Measurements from ENCODE around the gene RALGAPA2.

Gene RALGAPA2

DNA sequence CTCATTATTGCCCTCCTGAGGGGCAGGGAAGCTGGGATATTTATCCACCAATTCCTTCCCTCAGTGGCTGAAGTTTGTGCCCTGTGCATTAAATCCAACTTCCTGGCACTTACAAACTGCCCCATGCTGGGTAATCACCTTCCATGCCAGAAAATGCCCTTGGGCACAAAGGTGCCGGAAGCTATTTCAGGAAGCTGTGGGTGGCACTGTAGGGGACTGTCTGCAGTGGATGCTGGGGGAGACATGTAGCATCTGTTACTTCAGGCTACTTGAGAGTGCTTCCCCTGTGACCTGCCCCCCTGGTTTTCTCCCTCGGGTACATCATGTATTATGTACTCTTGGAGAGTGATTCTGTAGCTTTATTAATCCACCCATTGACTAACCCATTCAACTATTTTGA, 24.7 kb upstream of the RALGAPA2 start:
- no peak for DNase-seq (ENCODE audit: low read depth, low spot score)
- TF ChIP-seq, protein P1, sequence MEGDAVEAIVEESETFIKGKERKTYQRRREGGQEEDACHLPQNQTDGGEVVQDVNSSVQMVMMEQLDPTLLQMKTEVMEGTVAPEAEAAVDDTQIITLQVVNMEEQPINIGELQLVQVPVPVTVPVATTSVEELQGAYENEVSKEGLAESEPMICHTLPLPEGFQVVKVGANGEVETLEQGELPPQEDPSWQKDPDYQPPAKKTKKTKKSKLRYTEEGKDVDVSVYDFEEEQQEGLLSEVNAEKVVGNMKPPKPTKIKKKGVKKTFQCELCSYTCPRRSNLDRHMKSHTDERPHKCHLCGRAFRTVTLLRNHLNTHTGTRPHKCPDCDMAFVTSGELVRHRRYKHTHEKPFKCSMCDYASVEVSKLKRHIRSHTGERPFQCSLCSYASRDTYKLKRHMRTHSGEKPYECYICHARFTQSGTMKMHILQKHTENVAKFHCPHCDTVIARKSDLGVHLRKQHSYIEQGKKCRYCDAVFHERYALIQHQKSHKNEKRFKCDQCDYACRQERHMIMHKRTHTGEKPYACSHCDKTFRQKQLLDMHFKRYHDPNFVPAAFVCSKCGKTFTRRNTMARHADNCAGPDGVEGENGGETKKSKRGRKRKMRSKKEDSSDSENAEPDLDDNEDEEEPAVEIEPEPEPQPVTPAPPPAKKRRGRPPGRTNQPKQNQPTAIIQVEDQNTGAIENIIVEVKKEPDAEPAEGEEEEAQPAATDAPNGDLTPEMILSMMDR (IDR thresholded peaks at IDR 0.05; ENCODE audit: low read depth, low read length): no peak
- no peak overlapping the region for H3K4me3 ChIP-seq (ENCODE audit: low read depth, low read length)
- in situ Hi-C loops (cut with HindIII; ENCODE audit: low sequenced_read_pairs): no loop called here

DNA sequence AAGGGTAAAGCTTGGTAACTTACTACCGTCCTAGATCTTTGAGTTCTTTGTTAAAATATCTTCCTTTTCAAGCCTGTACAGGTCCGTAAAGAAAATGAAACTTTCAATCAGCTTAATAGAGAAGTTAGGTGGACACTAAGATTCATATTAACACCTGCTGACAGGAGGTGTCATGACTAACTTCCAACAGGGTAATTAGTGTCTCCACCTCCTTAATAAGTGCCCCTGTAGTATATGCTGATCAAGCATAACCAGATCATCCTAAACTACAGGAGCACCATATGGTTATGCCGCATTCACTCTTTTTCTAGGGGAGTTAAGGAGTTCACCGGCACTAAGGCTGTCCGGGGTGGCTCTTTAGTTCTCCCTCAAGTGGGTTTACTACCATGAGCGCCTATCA, 23.9 kb upstream of the RALGAPA2 start:
- in situ Hi-C loops (cut with HindIII; ENCODE audit: low sequenced_read_pairs): no loop called here

DNA sequence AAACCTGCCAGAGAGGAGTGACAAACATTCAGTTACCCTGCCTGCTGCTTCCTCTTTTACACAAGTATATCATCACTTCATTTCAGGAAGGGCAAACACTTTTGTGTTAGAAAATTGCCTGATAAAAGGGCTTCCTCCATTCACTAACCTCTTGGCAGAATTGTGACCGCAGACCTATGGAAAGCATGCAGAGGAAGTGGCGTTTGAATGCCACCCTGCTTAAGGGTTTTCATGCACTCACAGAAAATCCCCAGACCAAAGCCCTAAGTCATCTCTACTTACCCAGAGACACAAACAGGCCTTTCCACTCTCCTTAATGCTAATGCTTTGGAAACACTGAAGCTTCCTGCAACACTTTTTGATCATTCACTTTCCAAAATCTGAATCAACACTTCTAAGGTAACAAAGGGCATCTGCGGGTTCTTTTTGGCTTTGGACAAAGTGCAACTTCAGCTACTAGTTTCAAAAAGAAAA, 22.1 kb upstream of the RALGAPA2 start:
- no peak for DNase-seq (ENCODE audit: low read depth, low spot score)
- H3K4me3 ChIP-seq (ENCODE audit: low read depth, low read length): no peak overlapping the region
- TF ChIP-seq, protein P1 (IDR thresholded peaks at IDR 0.05; ENCODE audit: low read depth, low read length): no peak
- in situ Hi-C loops (cut with HindIII; ENCODE audit: low sequenced_read_pairs): no loop called here

More for the DNA sequence above, 23.9 kb upstream of the RALGAPA2 start:
- no peak overlapping the region for H3K4me3 ChIP-seq (ENCODE audit: low read depth, low read length)
- no peak for DNase-seq (ENCODE audit: low read depth, low spot score)
- TF ChIP-seq, protein P1 (IDR thresholded peaks at IDR 0.05; ENCODE audit: low read depth, low read length): no peak

DNA sequence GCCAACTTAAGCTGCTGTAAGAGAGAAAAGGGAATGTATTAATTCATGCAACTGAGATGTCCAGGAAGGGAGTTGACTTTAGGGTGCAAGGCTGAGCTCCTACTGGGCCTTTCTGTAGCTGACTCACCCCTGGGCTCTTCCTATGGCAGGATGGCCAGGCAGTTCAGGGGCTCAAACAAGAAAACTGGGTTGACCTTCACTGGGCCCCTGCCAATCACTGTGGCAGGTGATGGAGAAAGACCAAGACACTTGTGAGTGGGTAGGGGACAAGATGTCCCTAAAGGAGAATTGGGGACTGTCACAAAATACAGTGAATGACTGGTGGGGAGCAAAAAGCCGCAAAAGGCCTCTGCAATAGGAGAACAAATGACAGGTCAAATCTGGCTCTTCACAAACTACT, 21.5 kb upstream of the RALGAPA2 start:
- no peak overlapping the region for H3K4me3 ChIP-seq (ENCODE audit: low read depth, low read length)
- TF ChIP-seq, protein P1 (IDR thresholded peaks at IDR 0.05; ENCODE audit: low read depth, low read length): no peak
- no peak for DNase-seq (ENCODE audit: low read depth, low spot score)
- in situ Hi-C loops (cut with HindIII; ENCODE audit: low sequenced_read_pairs): no loop called here

DNA sequence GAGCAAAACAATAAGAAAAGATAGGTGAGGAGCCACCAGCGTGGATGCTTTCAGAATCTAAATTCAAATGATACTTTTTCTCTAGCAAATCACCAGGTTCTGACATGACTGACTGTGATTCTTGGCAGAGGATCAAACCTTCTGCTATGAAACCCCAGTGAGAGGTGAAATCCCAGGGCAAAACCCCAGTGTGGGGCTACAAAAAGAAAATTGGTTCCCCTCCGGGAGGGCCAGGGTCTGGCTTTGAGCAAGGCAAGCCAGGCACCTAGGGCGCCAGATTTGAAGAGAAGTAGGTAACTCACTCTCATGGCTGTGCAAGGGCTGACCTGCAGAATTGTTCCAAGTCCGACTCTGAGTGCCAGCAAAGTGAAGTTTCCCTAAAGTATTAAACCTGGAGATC, 20.2 kb upstream of the RALGAPA2 start:
- no peak overlapping the region for H3K4me3 ChIP-seq (ENCODE audit: low read depth, low read length)
- in situ Hi-C loops (cut with HindIII; ENCODE audit: low sequenced_read_pairs): no loop called here
- peak; percentile 30 for DNase-seq (ENCODE audit: low read depth, low spot score)
- TF ChIP-seq, protein P1 (IDR thresholded peaks at IDR 0.05; ENCODE audit: low read depth, low read length): no peak

DNA sequence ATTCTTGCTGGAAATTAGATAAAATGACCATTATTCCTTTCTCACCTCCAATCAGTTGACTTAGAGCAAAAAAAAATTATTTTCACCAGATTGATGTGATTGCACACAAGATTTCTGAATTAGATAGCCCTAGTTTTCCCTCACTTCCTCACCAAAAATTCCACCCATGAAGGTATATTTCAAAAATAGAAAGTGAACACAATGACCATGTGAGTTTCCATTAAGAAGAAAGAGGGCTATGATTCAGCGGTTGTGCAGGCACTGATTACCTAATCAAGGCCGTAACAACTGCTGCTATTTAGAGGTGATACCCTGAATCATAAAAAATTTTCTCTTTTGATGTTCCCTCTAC, 19.5 kb upstream of the RALGAPA2 start:
- TF ChIP-seq, protein P1 (IDR thresholded peaks at IDR 0.05; ENCODE audit: low read depth, low read length): no peak
- peak; percentile 25 for DNase-seq (ENCODE audit: low read depth, low spot score)
- H3K4me3 ChIP-seq (ENCODE audit: low read depth, low read length): no peak overlapping the region
- in situ Hi-C loops (cut with HindIII; ENCODE audit: low sequenced_read_pairs): no loop called here

All from astrocyte of the spinal cord (primary cell).